Liver (tissue), 9 donors: ENCODE data around the gene COL11A2. TPM values are rescaled to one million over a fixed set of nuclear protein-coding genes. Genes with fewer than 3 reads are reported as not detected.

Experiments used
- DNase-seq: peaks from one replicate; pipeline ENCODE4 v3.0.0-alpha.2; 2017; ENCODE audit warnings: low spot score
- H3K27ac ChIP-seq, 2 donors: one replicate each; pipeline ENCODE4 v1.7.0; 2013; ENCODE audit warnings: inconsistent platforms in 2 of 2, low read length in 2 of 2, control low read depth in 1 of 2, low read depth in 1 of 2, mild to moderate bottlenecking in 1 of 2
- H3K27me3 ChIP-seq, 4 donors: one replicate each; pipeline versions ENCODE4 v1.6.1 to v1.7.0; 2013; ENCODE audit warnings: low read length in 3 of 4, inconsistent platforms in 1 of 4, mild to moderate bottlenecking in 1 of 4, moderate library complexity in 1 of 4; ENCODE audit not compliant: control insufficient read depth in 4 of 4, insufficient read depth in 4 of 4
- H3K36me3 ChIP-seq, 4 donors: one replicate each; pipeline versions ENCODE4 v1.6.1 to v1.7.0; 2013; ENCODE audit warnings: low read length in 3 of 4, mild to moderate bottlenecking in 3 of 4, low read depth in 1 of 4, moderate library complexity in 1 of 4; ENCODE audit not compliant: control insufficient read depth in 4 of 4, insufficient read depth in 3 of 4
- H3K4me1 ChIP-seq, 4 donors: one replicate each; pipeline versions ENCODE4 v1.6.1 to v1.7.0; 2013; ENCODE audit warnings: low read length in 3 of 4, mild to moderate bottlenecking in 3 of 4, moderate library complexity in 1 of 4; ENCODE audit not compliant: control insufficient read depth in 4 of 4, insufficient read depth in 4 of 4
- H3K4me3 ChIP-seq, 3 donors: one replicate each; pipeline versions ENCODE4 v1.6.1 to v1.7.0; 2013; ENCODE audit warnings: low read length in 3 of 3, control low read depth in 1 of 3, low read depth in 1 of 3, mild to moderate bottlenecking in 1 of 3
- H3K9ac ChIP-seq, 2 donors: one replicate each; pipeline ENCODE4 v1.7.0; 2013; ENCODE audit warnings: low read length in 2 of 2, mild to moderate bottlenecking in 2 of 2, moderate library complexity in 2 of 2, control low read depth in 1 of 2, low read depth in 1 of 2
- H3K9me3 ChIP-seq, 4 donors: one replicate each; pipeline versions ENCODE4 v1.6.1 to v1.7.0; 2013; ENCODE audit warnings: low read length in 3 of 4; ENCODE audit not compliant: control insufficient read depth in 4 of 4
- ATF3 ChIP-seq: IDR thresholded peaks from 2 replicates; pipeline ENCODE4 v1.6.1; 2016; ENCODE audit warnings: antibody characterized with exemption
- CTCF ChIP-seq: fragments of 150-350 bp; IDR thresholded peaks from 2 replicates; pipeline ENCODE4 v1.5.1; 2017; ENCODE audit warnings: improper control_type of control experiment, low read depth, low read length; ENCODE audit not compliant: missing input control
- EGR1 ChIP-seq, 2 donors: IDR thresholded peaks; 2 replicates each; pipeline ENCODE4 v1.6.1; 2016 to 2018; ENCODE audit warnings: antibody characterized with exemption in 2 of 2, low read depth in 2 of 2
- FOXA1 ChIP-seq: IDR thresholded peaks from 2 replicates; pipeline ENCODE4 v1.6.1; 2016; ENCODE audit warnings: antibody characterized with exemption
- FOXA2 ChIP-seq: IDR thresholded peaks from 2 replicates; pipeline ENCODE4 v1.6.1; 2016; ENCODE audit warnings: antibody characterized with exemption
- GABPA ChIP-seq, 2 donors: IDR thresholded peaks in 1 of 2; conservative IDR thresholded peaks in 1 of 2; 2 replicates each; pipeline ENCODE4 v1.6.1; 2016; ENCODE audit warnings: antibody characterized with exemption in 2 of 2, mild to moderate bottlenecking in 1 of 2, moderate library complexity in 1 of 2
- HNF4A ChIP-seq, 2 donors: conservative IDR thresholded peaks; 2 replicates each; pipeline ENCODE4 v1.6.1; 2016; ENCODE audit warnings: antibody characterized with exemption in 2 of 2, mild to moderate bottlenecking in 2 of 2
- HNF4G ChIP-seq: IDR thresholded peaks from 2 replicates; pipeline ENCODE4 v1.6.1; 2016; ENCODE audit warnings: antibody characterized with exemption
- JUND ChIP-seq, 2 donors: IDR thresholded peaks; 2 replicates each; pipeline ENCODE4 v1.6.1; 2016; ENCODE audit warnings: antibody characterized with exemption in 2 of 2
- MAX ChIP-seq: IDR thresholded peaks from 2 replicates; pipeline ENCODE4 v1.6.1; 2016; ENCODE audit warnings: antibody characterized with exemption
- NR2F2 ChIP-seq: IDR thresholded peaks from 2 replicates; pipeline ENCODE4 v1.6.1; 2016; ENCODE audit warnings: antibody characterized with exemption
- RAD21 ChIP-seq, 2 donors: IDR thresholded peaks; 2 replicates each; pipeline ENCODE4 v1.6.1; 2016; ENCODE audit warnings: antibody characterized with exemption in 2 of 2, mild to moderate bottlenecking in 2 of 2
- REST ChIP-seq: IDR thresholded peaks from 2 replicates; pipeline ENCODE4 v1.6.1; 2016; ENCODE audit warnings: antibody characterized with exemption, mild to moderate bottlenecking
- RXRA ChIP-seq, 2 donors: IDR thresholded peaks; 2 replicates each; pipeline ENCODE4 v1.6.1; 2017 to 2018; ENCODE audit warnings: antibody characterized with exemption in 2 of 2, mild to moderate bottlenecking in 1 of 2
- SP1 ChIP-seq: IDR thresholded peaks from 2 replicates; pipeline ENCODE4 v1.6.1; 2018; ENCODE audit warnings: antibody characterized with exemption, mild to moderate bottlenecking
- TAF1 ChIP-seq: conservative IDR thresholded peaks from 2 replicates; pipeline ENCODE4 v1.6.1; 2016; ENCODE audit warnings: antibody characterized with exemption, mild to moderate bottlenecking
- YY1 ChIP-seq: IDR thresholded peaks from 2 replicates; pipeline ENCODE4 v1.6.1; 2016; ENCODE audit warnings: antibody characterized with exemption, mild to moderate bottlenecking
- ZBTB33 ChIP-seq: IDR thresholded peaks from 2 replicates; pipeline ENCODE4 v1.6.1; 2016; ENCODE audit warnings: antibody characterized with exemption
- WGBS: extraction: QIAGEN DNeasy Blood & Tissue Kit; methylation state at CpG from one replicate; pipeline ENCODE4 v1.1.7; 2013; 5-methylcytosine and 5-hydroxymethylcytosine counted together
- polyA plus RNA-seq, 2 donors: library from polyadenylated mRNA; stranded (reverse) in 1 of 2; unstranded in 1 of 2; fragments of 200-250 nt in 1 of 2; fragments of >200 nt in 1 of 2; fragmentation: Nextera tagmentation in 1 of 2; extraction: Ambion mirVana in 1 of 2; gene quantifications; one replicate each; pipeline versions ENCODE4 v1.2.1 to v1.2.3, GENCODE V29; 2013 to 2015
- total RNA-seq, 2 donors: library from RNA; depleted of rRNA; stranded (reverse); fragments of >200 nt; gene quantifications; one replicate each; pipeline ENCODE4 v1.2.3, GENCODE V29; 2014
- donor health status: healthy.
- donor health status: healthy.
- donor health status: healthy.
- donor health status: healthy.
- donor health status: healthy.

Gene COL11A2
- total and polyA plus RNA-seq, 4 donors: 0.15 to 0.59 (median 0.27) TPM

- TF ChIP-seq JUND (IDR thresholded peaks at IDR 0.05): no peak
- no peak for TF ChIP-seq YY1
- no peak for TF ChIP-seq RXRA (IDR thresholded peaks at IDR 0.05)
- TF ChIP-seq FOXA2: no peak
- no peak for DNase-seq
- 64% methylated on average over 8 of the region's 8 CpGs for WGBS
- H3K27me3 ChIP-seq: no peaks in the 10 kb centered on the region
- H3K9me3 ChIP-seq: no peaks in the 10 kb centered on the region
- H3K9ac ChIP-seq: no peak overlapping the region
- H3K27ac ChIP-seq: no peak overlapping the region
- no peak overlapping the region for H3K4me3 ChIP-seq
- no peaks in the 10 kb centered on the region for H3K4me1 ChIP-seq
- no peaks in the 10 kb centered on the region for H3K36me3 ChIP-seq
Observed at GRCh38 chr6:33171880-33172687, 20.2 kb downstream of the COL11A2 start.

- TF ChIP-seq MAX: no peak
- TF ChIP-seq RAD21 (IDR thresholded peaks at IDR 0.05): no peak
- no peak for TF ChIP-seq EGR1 (IDR thresholded peaks at IDR 0.05; ENCODE audit: low read depth in 2 of 2)
- no peak for TF ChIP-seq FOXA2
- TF ChIP-seq CTCF: no peak
- no peak for TF ChIP-seq RXRA (IDR thresholded peaks at IDR 0.05)
- TF ChIP-seq HNF4A (conservative IDR thresholded peaks at IDR 0.05): no peak
- TF ChIP-seq JUND (IDR thresholded peaks at IDR 0.05): no peak
- TF ChIP-seq FOXA1: no peak
- no peak for TF ChIP-seq HNF4G
- no peak for TF ChIP-seq GABPA (IDR thresholded peaks at IDR 0.05 in 1 of 2, conservative IDR thresholded peaks at IDR 0.05 in 1 of 2)
- no peak for TF ChIP-seq ATF3
- TF ChIP-seq ZBTB33: no peak
- no peak for TF ChIP-seq NR2F2
- no peak for TF ChIP-seq YY1
- TF ChIP-seq TAF1: no peak
- TF ChIP-seq REST: no peak
- TF ChIP-seq SP1: no peak
- WGBS: 80% methylated on average over 11 of the region's 11 CpGs
Observed at GRCh38 chr6:33171016-33171879, 21.0 kb downstream of the COL11A2 start.

More at GRCh38 chr6:33171016-33171879, 21.0 kb downstream of the COL11A2 start:
- Histone ChIP-seq H3K36me3 (no peaks in the 10 kb centered on the region), H3K4me3 (no peak overlapping the region), H3K27ac (no peak overlapping the region), H3K27me3 (no peaks in the 10 kb centered on the region), H3K9ac (no peak overlapping the region), H3K9me3 (no peaks in the 10 kb centered on the region), H3K4me1 (no peaks in the 10 kb centered on the region)
- DNase-seq: no peak
